ENCODE results near the gene MAF. TPM values are rescaled to one million over a fixed set of nuclear protein-coding genes. Genes with fewer than 3 reads are reported as not detected.

The MAF gene
- total RNA-seq, 4 donors from 2014 or later = 45.3 to 55.7 (median 46.8) TPM

GRCh38 chr16:79613009-79613408 is 12.5 kb upstream of the MAF start:
- no peak for TF ChIP-seq CTCF (IDR thresholded peaks at IDR 0.05; ENCODE audit: low read depth)

GRCh38 chr16:79612207-79612606 is 11.7 kb upstream of the MAF start:
- TF ChIP-seq CTCF (IDR thresholded peaks at IDR 0.05; ENCODE audit: low read depth) = no peak

GRCh38 chr16:79610771-79611170 is 10.2 kb upstream of the MAF start:
- TF ChIP-seq CTCF (IDR thresholded peaks at IDR 0.05; ENCODE audit: low read depth) = no peak

GRCh38 chr16:79609861-79610260 is 9.3 kb upstream of the MAF start:
- no peak for TF ChIP-seq CTCF (IDR thresholded peaks at IDR 0.05; ENCODE audit: low read depth)

- TF ChIP-seq CTCF (IDR thresholded peaks at IDR 0.05; ENCODE audit: low read depth) = no peak
These were observed 8.4 kb upstream of the MAF start for GRCh38 chr16:79608976-79609375.

- TF ChIP-seq CTCF (IDR thresholded peaks at IDR 0.05; ENCODE audit: low read depth) = no peak
These were observed 7.0 kb upstream of the MAF start for GRCh38 chr16:79607587-79607986.

- TF ChIP-seq CTCF (IDR thresholded peaks at IDR 0.05; ENCODE audit: low read depth) = no peak
These were observed 5.5 kb upstream of the MAF start for GRCh38 chr16:79605999-79606398.
